Measurements from ENCODE around the gene VEPH1.

The VEPH1 gene

GRCh38 chr3:157502916-157503595 lies at the start of gene VEPH1:
TSS of gene VEPH1 (minus strand) at chr3:157503416. CDS start at chr3:157495349, 8,067 bp downstream.
- DNase-seq (ENCODE audit: low read depth), result peak; percentile 76

- no peak for DNase-seq (ENCODE audit: low read depth)
Measured at GRCh38 chr3:157551961-157552360, 48.7 kb upstream of the VEPH1 start.

GRCh38 chr3:157549498-157549897 lies 46.3 kb upstream of the VEPH1 start:
- DNase-seq (ENCODE audit: low read depth), result no peak

- DNase-seq (ENCODE audit: low read depth), result peak; percentile 79
Measured at GRCh38 chr3:157544501-157545130, 41.4 kb upstream of the VEPH1 start.

- peak; percentile 15 for DNase-seq (ENCODE audit: low read depth)
Measured at GRCh38 chr3:157543501-157544035, 40.4 kb upstream of the VEPH1 start.

- peak; percentile 49 for DNase-seq (ENCODE audit: low read depth)
Measured at GRCh38 chr3:157542711-157543500, 39.7 kb upstream of the VEPH1 start.

GRCh38 chr3:157541506-157542236 lies 38.5 kb upstream of the VEPH1 start:
- no peak for DNase-seq (ENCODE audit: low read depth)

GRCh38 chr3:157540656-157541055 lies 37.4 kb upstream of the VEPH1 start:
- DNase-seq (ENCODE audit: low read depth), result no peak

GRCh38 chr3:157535667-157536066 lies 32.5 kb upstream of the VEPH1 start:
- no peak for DNase-seq (ENCODE audit: low read depth)

- no peak for DNase-seq (ENCODE audit: low read depth)
Measured at GRCh38 chr3:157534725-157535161, 31.5 kb upstream of the VEPH1 start.

GRCh38 chr3:157533298-157534070 lies 30.3 kb upstream of the VEPH1 start:
- DNase-seq (ENCODE audit: low read depth), result peak; percentile 71

- peak; percentile 92 for DNase-seq (ENCODE audit: low read depth)
Measured at GRCh38 chr3:157532529-157533297, 29.5 kb upstream of the VEPH1 start.

GRCh38 chr3:157531771-157532170 lies 28.6 kb upstream of the VEPH1 start:
- DNase-seq (ENCODE audit: low read depth), result peak; percentile 62

GRCh38 chr3:157531301-157531660 lies 28.1 kb upstream of the VEPH1 start:
- peak; percentile 81 for DNase-seq (ENCODE audit: low read depth)

GRCh38 chr3:157530637-157531300 lies 27.6 kb upstream of the VEPH1 start:
- peak; percentile 70 for DNase-seq (ENCODE audit: low read depth)

GRCh38 chr3:157529751-157530150 lies 26.5 kb upstream of the VEPH1 start:
- DNase-seq (ENCODE audit: low read depth), result no peak

- no peak for DNase-seq (ENCODE audit: low read depth)
Measured at GRCh38 chr3:157529085-157529484, 25.9 kb upstream of the VEPH1 start.

GRCh38 chr3:157527131-157527881 lies 24.1 kb upstream of the VEPH1 start:
- peak; percentile 20 for DNase-seq (ENCODE audit: low read depth)

GRCh38 chr3:157526036-157526435 lies 22.8 kb upstream of the VEPH1 start:
- no peak for DNase-seq (ENCODE audit: low read depth)
